Parathyroid adenoma (tissue), 2 donors: ENCODE data around the gene ZBTB20.

ENCODE experiments used
- H2AFZ ChIP-seq: fragments of 300-600 bp; sonication (generic); one replicate; pipeline ENCODE4 v1.7.0; 2017; ENCODE audit warnings: antibody characterized with exemption, mild to moderate bottlenecking
- H3K27ac ChIP-seq: fragments of 300-600 bp; sonication (generic); one replicate; pipeline ENCODE4 v1.7.0; 2017
- H3K27me3 ChIP-seq: fragments of 300-600 bp; sonication (generic); one replicate; pipeline ENCODE4 v1.7.0; 2017; ENCODE audit warnings: low read length; ENCODE audit not compliant: control insufficient read depth, insufficient read depth
- H3K36me3 ChIP-seq: fragments of 300-600 bp; sonication (generic); one replicate; pipeline ENCODE4 v1.7.0; 2017; ENCODE audit warnings: low read length; ENCODE audit not compliant: control insufficient read depth, insufficient read depth
- H3K4me1 ChIP-seq: fragments of 300-600 bp; sonication (generic); one replicate; pipeline ENCODE4 v1.7.0; 2017; ENCODE audit warnings: control low read depth
- H3K4me2 ChIP-seq: fragments of 300-600 bp; sonication (generic); one replicate; pipeline ENCODE4 v1.7.0; 2017; ENCODE audit warnings: low read length
- H3K4me3 ChIP-seq: fragments of 300-600 bp; sonication (generic); one replicate; pipeline ENCODE4 v1.7.0; 2017; ENCODE audit warnings: low read depth, low read length
- H3K79me2 ChIP-seq: fragments of 300-600 bp; sonication (generic); one replicate; pipeline ENCODE4 v1.7.0; 2017; ENCODE audit warnings: control low read depth
- H3K9ac ChIP-seq: fragments of 300-600 bp; sonication (generic); one replicate; pipeline ENCODE4 v1.7.0; 2017; ENCODE audit warnings: mild to moderate bottlenecking
- H3K9me3 ChIP-seq: fragments of 300-600 bp; sonication (generic); one replicate; pipeline ENCODE4 v1.7.0; 2017; ENCODE audit warnings: low read length; ENCODE audit not compliant: control insufficient read depth
- CTCF ChIP-seq: fragments of 300-600 bp; sonication (generic); IDR thresholded peaks from one replicate; pipeline ENCODE4 v1.7.0; 2017; ENCODE audit warnings: antibody characterized with exemption, mild to moderate bottlenecking
- donor health status: primary hyperparathyroidism.

The ZBTB20 gene

GRCh38 chr3:114329823-114330222 is 817.3 kb downstream of the ZBTB20 start:
- no peaks in the 10 kb centered on the region for H3K79me2 ChIP-seq
- no peak overlapping the region for H3K4me2 ChIP-seq
- no peak overlapping the region for H2AFZ ChIP-seq
- no peak overlapping the region for H3K9ac ChIP-seq
- H3K4me3 ChIP-seq, result no peak overlapping the region
- no peaks in the 10 kb centered on the region for H3K9me3 ChIP-seq
- no peaks in the 10 kb centered on the region for H3K36me3 ChIP-seq
- no peaks in the 10 kb centered on the region for H3K4me1 ChIP-seq
- no peak overlapping the region for H3K27ac ChIP-seq
- no peaks in the 10 kb centered on the region for H3K27me3 ChIP-seq
- no peak for TF ChIP-seq CTCF

- Histone ChIP-seq H3K27ac (no peak overlapping the region), H3K36me3 (no peaks in the 10 kb centered on the region), H2AFZ (no peak overlapping the region), H3K4me3 (no peak overlapping the region), H3K27me3 (no peaks in the 10 kb centered on the region), H3K9ac (no peak overlapping the region), H3K4me1 (peaks cover 3% of the 10 kb centered on the region), H3K9me3 (no peaks in the 10 kb centered on the region), H3K79me2 (no peaks in the 10 kb centered on the region), H3K4me2 (no peak overlapping the region)
- TF ChIP-seq CTCF, result no peak
Observed at GRCh38 chr3:114328345-114328744, 818.7 kb downstream of the ZBTB20 start.

GRCh38 chr3:114327665-114328064 is 819.4 kb downstream of the ZBTB20 start:
- Histone ChIP-seq H3K27me3 (no peaks in the 10 kb centered on the region), H3K36me3 (no peaks in the 10 kb centered on the region), H3K79me2 (no peaks in the 10 kb centered on the region), H3K4me3 (no peak overlapping the region), H3K9me3 (no peaks in the 10 kb centered on the region), H3K9ac (no peak overlapping the region), H2AFZ (no peak overlapping the region), H3K4me2 (no peak overlapping the region), H3K27ac (no peak overlapping the region), H3K4me1 (peaks cover 3% of the 10 kb centered on the region)
- TF ChIP-seq CTCF, result no peak

GRCh38 chr3:114323546-114324254 is 823.4 kb downstream of the ZBTB20 start:
- Histone ChIP-seq H3K4me1 (peaks cover 3% of the 10 kb centered on the region), H3K4me3 (no peak overlapping the region), H3K79me2 (no peaks in the 10 kb centered on the region), H2AFZ (no peak overlapping the region), H3K4me2 (no peak overlapping the region), H3K36me3 (no peaks in the 10 kb centered on the region), H3K9ac (no peak overlapping the region), H3K9me3 (no peaks in the 10 kb centered on the region), H3K27me3 (no peaks in the 10 kb centered on the region), H3K27ac (no peak overlapping the region)
- TF ChIP-seq CTCF, result no peak

GRCh38 chr3:114320246-114320645 is 826.8 kb downstream of the ZBTB20 start:
- H3K36me3 ChIP-seq, result no peaks in the 10 kb centered on the region
- peaks cover 3% of the 10 kb centered on the region for H3K4me1 ChIP-seq
- no peak overlapping the region for H3K9ac ChIP-seq
- H3K9me3 ChIP-seq, result no peaks in the 10 kb centered on the region
- H3K4me3 ChIP-seq, result no peak overlapping the region
- no peaks in the 10 kb centered on the region for H3K79me2 ChIP-seq
- no peak overlapping the region for H3K4me2 ChIP-seq
- no peak for TF ChIP-seq CTCF
- H3K27me3 ChIP-seq, result no peaks in the 10 kb centered on the region
- no peak overlapping the region for H3K27ac ChIP-seq
- H2AFZ ChIP-seq, result no peak overlapping the region
